Endothelial cell of umbilical vein (primary cell): ENCODE results near the gene RAD23B.

Experiments
- EZH2 ChIP-seq: IDR thresholded peaks from 2 replicates; pipeline ENCODE4 v1.6.1; 2012; ENCODE audit warnings: borderline replicate concordance, low read depth, mild to moderate bottlenecking, moderate library complexity, low read length, inconsistent platforms; ENCODE audit not compliant: severe bottlenecking
- FOS ChIP-seq: IDR thresholded peaks from 2 replicates; pipeline ENCODE4 v1.6.1; 2011; ENCODE audit warnings: mild to moderate bottlenecking, low read length, moderate library complexity, borderline replicate concordance; ENCODE audit not compliant: insufficient read depth
- GATA2 ChIP-seq: IDR thresholded peaks from 2 replicates; pipeline ENCODE4 v1.7.0; 2011; ENCODE audit warnings: low read depth, mild to moderate bottlenecking, moderate library complexity, mixed read lengths, low read length; ENCODE audit not compliant: insufficient read length, insufficient read depth
- JUN ChIP-seq: IDR thresholded peaks from 2 replicates; pipeline ENCODE4 v1.6.1; 2011; ENCODE audit warnings: borderline replicate concordance, low read depth; ENCODE audit not compliant: insufficient read length, insufficient read depth
- MYC ChIP-seq: IDR thresholded peaks from one replicate; pipeline ENCODE4 v1.6.1; 2011; ENCODE audit warnings: mild to moderate bottlenecking, low read depth, low read length
- POLR2A ChIP-seq: IDR thresholded peaks from 2 replicates; pipeline ENCODE4 v1.6.1; 2012; ENCODE audit warnings: low read depth, mild to moderate bottlenecking, control low read depth, low read length
- POLR2AphosphoS5 ChIP-seq: IDR thresholded peaks from 2 replicates; pipeline ENCODE4 v1.6.1; 2012; ENCODE audit warnings: low read depth, mild to moderate bottlenecking, control low read depth, low read length, moderate library complexity; ENCODE audit not compliant: insufficient read depth
- TF ChIP-seq, protein P1 (sequence below), 2 donors: IDR thresholded peaks; 1 replicate in 1 of 2; 2 replicates in 1 of 2; pipeline ENCODE4 v1.5.1; 2011; ENCODE audit warnings: low read length in 2 of 2, mild to moderate bottlenecking in 2 of 2, moderate library complexity in 2 of 2, control low read depth in 1 of 2, inconsistent platforms in 1 of 2, low read depth in 1 of 2; ENCODE audit not compliant: insufficient read depth in 1 of 2; ENCODE audit errors: extremely low read depth in 1 of 2
- TF ChIP-seq, protein P2 (sequence below): IDR thresholded peaks from 2 replicates; pipeline ENCODE4 v1.6.1; 2011; ENCODE audit not compliant: insufficient read depth, insufficient read length

DNA sequence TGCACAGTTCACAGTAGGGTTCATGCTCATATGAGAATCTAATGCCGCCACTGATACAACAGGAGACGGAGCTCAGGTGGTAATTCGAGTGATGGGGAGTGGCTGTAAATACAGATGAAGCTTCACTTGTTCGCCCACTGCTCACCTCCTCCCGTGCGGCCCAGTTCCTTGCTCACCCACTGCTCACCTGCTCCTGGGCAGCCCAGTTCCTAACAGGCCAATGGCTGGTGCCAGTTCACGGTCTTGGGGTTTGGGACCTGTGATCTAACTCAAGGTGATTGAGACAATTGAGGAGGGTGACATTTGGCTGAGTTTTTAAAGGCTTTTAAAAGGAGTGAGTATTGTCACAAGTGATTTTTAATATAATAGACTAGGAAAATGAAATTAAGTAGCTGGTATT is 45.4 kb downstream of the RAD23B start:
- TF ChIP-seq, protein P1, sequence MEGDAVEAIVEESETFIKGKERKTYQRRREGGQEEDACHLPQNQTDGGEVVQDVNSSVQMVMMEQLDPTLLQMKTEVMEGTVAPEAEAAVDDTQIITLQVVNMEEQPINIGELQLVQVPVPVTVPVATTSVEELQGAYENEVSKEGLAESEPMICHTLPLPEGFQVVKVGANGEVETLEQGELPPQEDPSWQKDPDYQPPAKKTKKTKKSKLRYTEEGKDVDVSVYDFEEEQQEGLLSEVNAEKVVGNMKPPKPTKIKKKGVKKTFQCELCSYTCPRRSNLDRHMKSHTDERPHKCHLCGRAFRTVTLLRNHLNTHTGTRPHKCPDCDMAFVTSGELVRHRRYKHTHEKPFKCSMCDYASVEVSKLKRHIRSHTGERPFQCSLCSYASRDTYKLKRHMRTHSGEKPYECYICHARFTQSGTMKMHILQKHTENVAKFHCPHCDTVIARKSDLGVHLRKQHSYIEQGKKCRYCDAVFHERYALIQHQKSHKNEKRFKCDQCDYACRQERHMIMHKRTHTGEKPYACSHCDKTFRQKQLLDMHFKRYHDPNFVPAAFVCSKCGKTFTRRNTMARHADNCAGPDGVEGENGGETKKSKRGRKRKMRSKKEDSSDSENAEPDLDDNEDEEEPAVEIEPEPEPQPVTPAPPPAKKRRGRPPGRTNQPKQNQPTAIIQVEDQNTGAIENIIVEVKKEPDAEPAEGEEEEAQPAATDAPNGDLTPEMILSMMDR (IDR thresholded peaks at IDR 0.05; ENCODE audit: extremely low read depth in 1 of 2, insufficient read depth in 1 of 2, low read depth in 1 of 2, low read length in 2 of 2), result no peak
- TF ChIP-seq POLR2A (no peak), POLR2AphosphoS5 (no peak), MYC (no peak), JUN (no peak), EZH2 (no peak), GATA2 (no peak), FOS (no peak)
- TF ChIP-seq, protein P2, sequence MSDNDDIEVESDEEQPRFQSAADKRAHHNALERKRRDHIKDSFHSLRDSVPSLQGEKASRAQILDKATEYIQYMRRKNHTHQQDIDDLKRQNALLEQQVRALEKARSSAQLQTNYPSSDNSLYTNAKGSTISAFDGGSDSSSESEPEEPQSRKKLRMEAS, result no peak
